22Rv1 (cell line): ENCODE data around the gene SVOPL.

Experiments used
- ZFX ChIP-seq: fragments of 450-650 bp; IDR thresholded peaks from 2 replicates; pipeline ENCODE4 v1.6.1; 2017; ENCODE audit warnings: antibody characterized with exemption, borderline replicate concordance
- TF ChIP-seq, protein P1 (sequence below): fragments of 450-650 bp; IDR thresholded peaks from 2 replicates; pipeline ENCODE4 v1.5.1; 2017; ENCODE audit warnings: mild to moderate bottlenecking

DNA sequence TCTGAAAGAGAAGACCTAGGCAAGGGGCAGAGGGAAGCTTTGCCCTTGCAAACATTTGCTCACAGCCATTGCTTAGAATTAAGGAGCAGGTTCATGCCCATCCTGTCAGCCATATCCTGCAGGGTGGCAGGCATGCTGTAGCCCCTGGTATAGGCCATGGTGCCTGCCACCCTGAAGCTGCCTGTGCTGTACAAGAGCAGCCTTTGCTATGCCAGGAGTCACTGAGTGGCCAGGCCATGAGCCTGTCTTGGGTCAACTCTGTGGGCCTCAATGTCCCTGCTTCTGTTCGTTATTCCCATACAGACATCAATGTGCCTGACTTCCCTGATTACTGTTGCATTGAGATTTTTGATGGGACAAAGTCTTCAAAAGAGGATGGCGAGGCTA, 368 bp upstream of the SVOPL start:
- TF ChIP-seq, protein P1, sequence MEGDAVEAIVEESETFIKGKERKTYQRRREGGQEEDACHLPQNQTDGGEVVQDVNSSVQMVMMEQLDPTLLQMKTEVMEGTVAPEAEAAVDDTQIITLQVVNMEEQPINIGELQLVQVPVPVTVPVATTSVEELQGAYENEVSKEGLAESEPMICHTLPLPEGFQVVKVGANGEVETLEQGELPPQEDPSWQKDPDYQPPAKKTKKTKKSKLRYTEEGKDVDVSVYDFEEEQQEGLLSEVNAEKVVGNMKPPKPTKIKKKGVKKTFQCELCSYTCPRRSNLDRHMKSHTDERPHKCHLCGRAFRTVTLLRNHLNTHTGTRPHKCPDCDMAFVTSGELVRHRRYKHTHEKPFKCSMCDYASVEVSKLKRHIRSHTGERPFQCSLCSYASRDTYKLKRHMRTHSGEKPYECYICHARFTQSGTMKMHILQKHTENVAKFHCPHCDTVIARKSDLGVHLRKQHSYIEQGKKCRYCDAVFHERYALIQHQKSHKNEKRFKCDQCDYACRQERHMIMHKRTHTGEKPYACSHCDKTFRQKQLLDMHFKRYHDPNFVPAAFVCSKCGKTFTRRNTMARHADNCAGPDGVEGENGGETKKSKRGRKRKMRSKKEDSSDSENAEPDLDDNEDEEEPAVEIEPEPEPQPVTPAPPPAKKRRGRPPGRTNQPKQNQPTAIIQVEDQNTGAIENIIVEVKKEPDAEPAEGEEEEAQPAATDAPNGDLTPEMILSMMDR: no peak
- no peak for TF ChIP-seq ZFX
